HG03469 (cell line): ENCODE results near the gene FAM43A.

ENCODE experiments used
- ATAC-seq: cut with Tn5 transposase; IDR thresholded peaks from one replicate; pipeline ENCODE4 v1.9.1; 2021; ENCODE audit warnings: mild to moderate bottlenecking, moderate library complexity, moderate number of reproducible peaks; ENCODE audit not compliant: unreplicated experiment

FAM43A gene

DNA sequence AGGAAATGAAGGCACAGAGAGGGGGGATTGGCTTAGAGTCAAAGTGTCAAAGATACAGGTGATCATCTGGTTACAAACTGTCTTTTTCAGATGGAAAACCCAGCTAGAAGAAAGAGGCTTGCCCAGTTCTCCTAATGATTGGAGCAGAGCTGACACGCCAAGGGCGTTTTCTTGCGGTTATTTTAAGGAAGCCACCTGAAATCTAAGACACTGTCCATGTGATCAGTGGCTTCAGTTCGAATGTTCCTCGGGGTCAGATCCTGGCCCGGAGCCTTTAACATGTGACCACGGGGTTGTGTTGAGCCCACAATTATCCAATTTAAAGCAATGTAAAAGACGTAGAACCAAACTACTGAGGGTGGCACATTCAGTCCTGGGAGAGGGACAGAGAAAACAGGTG is 19.5 kb downstream of the FAM43A start:
- no peak for ATAC-seq

DNA sequence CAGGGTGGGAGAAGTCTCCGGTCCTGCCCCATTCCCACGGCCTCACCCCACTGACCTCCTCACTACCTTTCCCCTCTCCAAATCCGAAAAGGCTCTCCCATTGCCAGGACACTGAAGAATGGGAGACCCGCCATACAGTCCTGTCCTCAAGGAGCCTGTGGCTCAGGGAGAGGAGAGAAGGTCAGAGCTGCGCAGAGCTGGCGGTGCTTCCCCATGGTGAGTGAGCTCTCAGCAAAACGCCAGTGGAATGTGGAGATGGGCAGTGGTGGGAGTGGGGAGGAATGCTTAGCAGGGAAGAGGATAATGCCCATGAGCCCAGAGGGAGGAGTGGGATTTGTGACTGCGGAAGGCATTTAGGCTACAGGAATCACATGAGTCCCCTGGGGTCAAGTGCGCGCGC is 20.1 kb downstream of the FAM43A start:
- no peak for ATAC-seq

DNA sequence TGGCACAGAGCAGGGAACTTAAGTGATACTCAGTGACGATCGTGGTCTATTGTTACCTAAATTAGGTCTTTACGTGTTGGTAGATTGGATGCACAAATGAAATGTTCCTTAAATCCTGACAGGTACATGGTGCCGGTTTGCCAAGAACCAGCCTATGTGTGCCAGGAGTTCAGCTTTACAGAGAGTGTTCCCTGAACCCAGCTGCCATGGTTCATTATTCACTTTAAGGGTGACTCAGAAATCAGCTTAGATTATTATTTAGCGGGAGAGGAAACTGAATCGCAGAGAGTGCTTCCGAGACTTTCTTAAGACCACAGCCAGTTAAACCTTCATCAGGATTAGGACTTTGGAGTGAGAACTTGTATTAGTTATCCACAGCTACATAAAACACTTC is 21.5 kb downstream of the FAM43A start:
- no peak for ATAC-seq

DNA sequence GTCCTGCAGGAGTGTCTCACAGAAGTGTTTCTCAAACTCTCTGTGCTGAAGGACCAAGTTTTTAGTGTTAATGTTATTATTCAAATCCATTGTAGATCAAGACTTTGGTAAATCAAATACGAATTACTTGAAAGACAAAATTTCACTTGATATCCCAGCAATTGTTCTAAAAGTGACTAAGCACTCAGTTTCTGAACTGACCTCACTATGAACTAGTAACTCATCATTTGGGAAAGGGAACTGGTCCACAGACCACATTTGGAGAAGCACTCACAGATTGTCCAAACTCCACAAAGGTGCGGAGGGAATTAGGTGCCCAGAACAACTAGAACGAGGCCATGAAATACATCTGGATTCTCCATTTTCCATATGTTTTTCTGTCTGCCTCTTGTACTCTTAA is 25.6 kb downstream of the FAM43A start:
- ATAC-seq: no peak

DNA sequence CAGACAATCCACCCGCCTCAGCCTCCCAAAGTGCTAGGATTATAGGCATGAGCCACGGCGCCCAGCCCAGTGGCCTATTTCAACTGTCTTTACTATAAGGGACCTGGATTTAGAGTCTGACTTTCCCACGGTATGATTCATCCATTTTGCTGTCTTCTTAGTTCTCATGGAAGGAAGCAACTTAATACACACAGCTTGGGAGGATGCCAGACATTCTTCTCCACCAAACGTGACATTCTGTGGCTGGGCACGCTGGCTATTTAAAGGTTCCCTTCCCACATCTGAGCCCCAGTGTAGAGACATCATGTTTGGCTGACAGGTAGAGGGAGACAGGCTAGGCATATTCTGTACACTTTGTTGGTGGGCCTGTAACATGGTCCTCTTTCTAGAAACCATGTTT is 26.2 kb downstream of the FAM43A start:
- ATAC-seq: no peak

DNA sequence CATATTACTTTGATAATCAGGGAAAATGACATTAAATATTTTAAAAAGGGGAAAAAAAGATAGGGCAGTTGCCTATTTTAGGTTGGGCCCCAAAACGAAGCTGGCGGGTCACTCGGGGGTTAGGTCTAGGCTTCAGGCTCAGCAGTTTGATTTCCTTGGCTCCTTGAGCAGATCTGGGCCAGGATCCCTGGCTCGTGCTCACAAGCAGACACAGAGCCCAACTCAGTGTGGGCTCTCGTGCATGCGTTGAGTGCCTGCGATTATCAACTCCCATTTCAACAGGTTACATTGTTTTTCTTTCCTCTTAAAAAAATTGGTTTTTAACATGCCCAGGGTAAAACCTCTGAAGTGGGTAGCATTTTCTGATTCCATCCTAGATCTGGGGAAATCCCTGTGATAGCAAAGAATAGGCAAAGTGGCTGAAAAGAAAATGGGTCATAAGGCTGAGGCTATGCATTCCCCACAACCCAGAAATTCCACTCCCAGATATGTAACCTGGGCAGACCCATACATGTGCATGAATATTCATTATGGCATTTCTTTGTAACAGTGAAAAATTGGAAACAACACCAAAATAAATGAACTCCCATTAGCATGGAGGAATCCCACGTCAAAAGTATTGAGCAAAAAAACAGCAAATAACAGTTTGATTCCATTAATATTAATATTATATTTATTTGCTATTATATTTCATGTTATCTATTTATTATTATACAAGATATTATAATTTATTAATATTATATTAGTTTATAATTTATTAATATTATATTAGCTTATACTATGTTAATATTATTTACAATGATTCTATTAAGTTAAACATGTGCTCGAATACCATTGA is 27.8 kb downstream of the FAM43A start:
- ATAC-seq: no peak

DNA sequence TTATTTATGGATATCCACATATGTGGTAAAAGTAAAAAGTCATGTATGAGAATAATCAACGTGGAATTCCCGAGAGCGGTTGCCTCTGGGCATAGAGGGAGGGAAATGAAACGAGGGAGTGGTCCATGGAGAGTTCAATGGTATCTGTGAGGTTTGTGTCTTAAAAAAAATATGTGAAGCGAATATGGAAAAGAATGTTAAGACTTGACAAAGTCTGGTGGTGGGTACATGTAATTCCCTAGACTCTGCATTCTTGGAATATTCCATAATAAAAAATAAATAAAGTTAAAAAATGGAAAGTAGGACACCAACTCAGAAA is 28.4 kb downstream of the FAM43A start:
- ATAC-seq: no peak

DNA sequence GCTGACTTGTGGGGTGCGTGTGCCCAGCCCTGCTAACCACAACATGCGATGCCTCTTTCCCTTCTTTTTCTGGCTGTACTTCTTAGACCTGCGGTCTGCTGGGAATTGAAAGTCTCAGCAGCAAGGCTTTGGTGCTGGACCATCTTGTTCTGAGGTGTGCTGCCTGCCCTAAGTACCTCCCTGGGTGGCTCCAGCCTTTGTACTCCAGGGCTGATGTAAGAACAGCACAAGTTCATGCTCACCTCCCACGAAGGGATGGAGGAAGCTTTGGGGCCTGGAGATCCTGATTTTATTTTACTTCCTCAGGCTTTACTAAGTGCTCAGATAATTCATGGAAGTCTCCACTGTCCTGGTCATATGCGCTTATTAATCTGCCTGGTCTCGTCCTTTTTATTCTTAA is 28.9 kb downstream of the FAM43A start:
- no peak for ATAC-seq

DNA sequence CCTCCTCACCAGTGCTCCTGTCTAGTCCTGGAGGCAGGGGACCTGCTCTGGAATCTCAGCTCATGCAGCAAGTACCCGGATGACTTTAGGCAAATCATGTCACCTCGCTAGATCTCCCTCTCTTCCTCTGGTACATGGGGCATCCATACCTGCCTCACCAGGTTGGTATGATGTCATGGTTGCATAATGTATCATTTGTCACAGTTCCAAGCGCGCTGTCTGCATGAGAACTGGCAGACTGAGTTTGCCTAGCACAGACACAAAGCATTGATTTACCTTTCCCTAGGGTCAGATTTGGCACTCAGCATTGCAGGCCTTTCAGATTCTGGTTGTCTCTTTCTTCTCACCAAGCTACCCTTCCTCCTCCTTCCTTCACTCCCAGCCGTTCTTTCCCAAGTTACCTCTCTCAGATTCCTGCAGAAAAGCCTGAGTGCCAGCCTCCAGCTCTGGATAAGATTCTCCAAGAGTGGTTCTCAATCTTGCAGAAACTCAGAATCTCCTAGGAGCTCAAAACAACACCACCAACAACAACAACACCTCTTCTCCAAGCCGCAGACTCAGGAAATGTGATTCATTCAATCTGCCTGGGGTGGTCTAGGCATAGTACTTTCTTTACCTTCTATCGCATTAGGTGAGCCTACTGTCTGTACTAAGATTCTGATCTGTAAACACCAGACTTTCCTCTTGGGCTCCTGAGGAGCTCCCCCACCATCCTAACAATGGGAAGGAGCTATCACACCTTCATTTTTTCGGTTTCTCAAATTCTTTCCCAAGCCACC is 29.5 kb downstream of the FAM43A start:
- no peak for ATAC-seq

DNA sequence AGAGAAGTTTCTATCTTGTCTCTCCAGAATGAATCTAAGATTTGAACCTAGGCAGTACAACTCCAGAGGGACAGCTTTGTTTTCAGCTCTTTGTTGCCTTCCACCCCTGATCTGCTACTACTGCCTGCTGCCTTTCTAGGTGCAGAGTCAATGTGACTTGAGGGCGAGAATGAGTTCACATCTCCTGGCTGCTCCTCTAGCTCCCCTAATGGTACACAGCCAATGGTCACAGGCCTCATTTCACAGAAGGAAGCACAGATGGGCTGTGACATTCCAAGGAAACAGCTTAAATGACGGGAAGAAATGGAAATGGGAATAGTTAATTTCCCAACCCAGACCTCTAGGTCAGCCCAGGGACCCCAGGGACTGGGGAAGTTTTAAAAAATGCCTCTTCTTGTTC is 32.4 kb downstream of the FAM43A start:
- no peak for ATAC-seq

DNA sequence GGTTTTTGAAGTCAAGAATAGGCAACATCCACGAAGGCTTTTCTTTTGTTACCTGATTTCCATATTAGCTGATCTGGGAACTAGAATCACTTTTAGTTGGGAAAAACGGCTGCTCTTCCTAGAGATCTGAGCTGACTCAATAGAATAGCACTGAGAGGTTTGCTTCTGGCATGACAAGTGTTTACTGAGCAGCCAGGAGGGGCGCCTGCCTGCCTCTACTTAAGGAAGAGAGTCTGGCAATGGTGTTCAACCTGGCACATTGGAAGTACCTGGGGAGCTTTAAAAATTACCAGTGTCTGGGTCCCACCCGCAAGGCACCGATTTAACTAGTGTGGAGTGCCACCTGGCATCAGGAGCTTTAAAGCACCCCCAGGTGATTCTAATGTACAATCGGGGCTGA is 34.4 kb downstream of the FAM43A start:
- ATAC-seq: no peak

DNA sequence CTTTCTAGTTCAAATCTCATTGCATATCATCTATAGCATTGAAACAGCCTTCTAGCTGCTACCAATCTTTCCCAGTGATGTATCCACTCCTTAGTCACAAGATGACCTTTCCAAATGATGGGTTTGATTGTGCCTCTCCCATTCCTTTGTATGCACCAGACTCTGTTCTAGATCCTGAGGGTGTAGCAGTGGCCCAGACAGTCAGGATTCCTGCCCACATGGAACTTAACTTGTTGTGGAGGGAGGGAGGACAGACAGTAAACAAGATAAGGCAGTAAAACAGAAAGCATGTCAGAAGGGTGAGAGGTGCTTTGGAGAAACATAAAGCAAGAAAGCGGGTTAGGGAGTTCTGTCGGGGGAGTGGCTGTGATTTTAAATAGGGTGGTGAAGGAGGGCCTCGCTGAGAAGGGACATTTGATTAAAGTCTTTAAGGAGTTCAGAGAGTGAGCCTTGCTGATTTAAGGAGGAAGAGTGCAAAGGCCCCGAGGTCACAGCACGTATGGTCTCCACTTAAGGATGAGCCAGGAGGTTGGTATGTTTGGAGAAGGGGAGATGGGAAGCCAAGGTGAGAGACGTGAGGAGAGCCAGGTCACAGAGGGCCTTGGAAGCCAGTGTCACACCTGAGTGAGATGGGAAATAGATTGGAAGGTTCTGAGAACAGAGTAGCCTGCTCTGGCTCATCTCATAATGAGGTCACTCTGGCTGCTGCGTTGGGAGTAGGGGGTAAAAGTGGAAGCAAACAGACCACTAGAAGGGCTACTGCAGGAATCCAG is 38.3 kb downstream of the FAM43A start:
- no peak for ATAC-seq

DNA sequence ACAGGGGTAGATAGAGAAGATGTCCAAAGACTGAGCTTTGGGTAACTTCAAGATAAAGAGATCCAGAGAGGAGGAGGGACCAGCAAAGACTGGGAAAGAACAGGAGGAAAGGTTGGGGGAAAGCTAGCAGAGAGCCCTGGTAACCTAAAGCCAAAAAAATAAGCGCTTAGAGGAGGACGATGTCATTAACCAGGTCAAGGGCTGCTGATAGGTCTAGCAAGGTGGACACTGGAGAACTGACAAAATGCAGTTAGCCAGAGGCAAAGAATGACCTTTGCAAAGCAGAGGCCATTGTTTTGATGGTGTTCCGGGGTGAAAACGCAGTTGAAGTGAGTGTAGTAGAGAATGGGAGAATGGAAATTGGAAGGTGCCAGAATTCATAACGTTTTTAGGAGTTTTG is 39.7 kb downstream of the FAM43A start:
- no peak for ATAC-seq

DNA sequence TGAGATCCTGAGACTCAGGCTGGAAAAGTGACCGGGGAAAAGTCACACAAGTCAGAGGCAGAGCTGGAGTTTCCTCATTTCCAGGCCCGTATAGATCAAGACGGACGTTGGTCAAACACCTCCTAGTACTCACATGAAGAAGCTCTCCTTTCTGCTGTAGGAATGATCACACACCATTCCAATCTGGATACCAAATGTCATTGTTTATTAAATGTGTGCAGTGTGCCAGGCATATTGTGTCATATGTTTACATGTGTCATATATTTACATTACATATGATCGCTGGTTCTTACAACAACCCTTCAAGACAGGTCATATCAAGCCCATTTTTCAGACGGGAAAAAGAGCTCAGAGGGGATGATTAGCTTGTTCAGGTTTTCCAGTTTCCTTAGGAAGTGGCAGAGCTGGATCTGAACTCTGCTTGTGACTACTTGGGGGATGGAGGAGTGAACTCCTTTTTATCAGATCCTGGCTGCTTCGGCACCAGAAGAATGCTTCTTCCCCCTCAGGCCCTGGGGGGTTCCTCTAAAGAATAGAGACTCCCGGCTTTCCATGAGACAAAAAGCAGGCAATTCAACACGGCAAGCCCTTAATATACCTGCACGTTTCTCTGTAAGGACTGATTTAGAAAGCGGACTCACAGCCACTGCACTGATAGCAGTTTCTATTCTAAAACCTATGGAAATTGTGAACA is 41.9 kb downstream of the FAM43A start:
- no peak for ATAC-seq

DNA sequence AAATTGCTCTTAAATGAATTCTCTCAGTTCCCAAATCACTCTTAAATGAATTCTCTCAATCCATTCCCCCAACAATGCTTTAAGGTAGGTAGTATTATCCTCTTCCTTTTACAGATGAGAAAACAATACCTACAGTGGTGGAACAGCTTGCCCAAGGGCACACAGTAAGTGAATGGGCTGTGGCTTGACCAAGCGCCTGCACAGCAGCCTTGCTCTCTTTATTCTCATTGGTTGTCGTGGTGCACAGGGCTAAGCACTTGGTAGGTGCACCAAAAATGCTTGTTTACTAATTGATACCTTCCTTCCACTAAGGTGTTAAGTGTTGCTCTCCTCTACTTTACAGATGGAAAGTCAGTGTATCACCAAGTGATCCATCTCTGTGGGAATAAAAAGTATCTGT is 43.3 kb downstream of the FAM43A start:
- ATAC-seq: no peak

DNA sequence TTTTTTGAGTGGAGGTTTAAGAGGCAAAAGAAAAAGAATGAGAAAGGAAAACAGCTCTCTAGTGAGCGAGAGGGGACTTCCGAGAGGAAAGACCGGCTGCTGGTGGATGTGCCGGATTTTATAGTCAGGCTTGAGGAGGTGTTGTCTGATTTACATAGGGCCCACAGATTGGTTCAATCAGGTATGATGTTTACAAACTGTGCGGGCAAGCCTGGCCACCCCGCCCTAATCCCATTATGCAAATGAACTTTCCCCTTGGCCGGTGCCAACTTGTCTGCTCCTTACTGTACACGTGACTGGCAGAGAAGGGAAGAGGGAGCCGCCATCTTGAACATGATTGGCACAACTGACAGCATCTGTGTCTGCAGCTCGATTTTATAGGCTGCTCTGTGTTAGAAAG is 44.7 kb downstream of the FAM43A start:
- no peak for ATAC-seq

DNA sequence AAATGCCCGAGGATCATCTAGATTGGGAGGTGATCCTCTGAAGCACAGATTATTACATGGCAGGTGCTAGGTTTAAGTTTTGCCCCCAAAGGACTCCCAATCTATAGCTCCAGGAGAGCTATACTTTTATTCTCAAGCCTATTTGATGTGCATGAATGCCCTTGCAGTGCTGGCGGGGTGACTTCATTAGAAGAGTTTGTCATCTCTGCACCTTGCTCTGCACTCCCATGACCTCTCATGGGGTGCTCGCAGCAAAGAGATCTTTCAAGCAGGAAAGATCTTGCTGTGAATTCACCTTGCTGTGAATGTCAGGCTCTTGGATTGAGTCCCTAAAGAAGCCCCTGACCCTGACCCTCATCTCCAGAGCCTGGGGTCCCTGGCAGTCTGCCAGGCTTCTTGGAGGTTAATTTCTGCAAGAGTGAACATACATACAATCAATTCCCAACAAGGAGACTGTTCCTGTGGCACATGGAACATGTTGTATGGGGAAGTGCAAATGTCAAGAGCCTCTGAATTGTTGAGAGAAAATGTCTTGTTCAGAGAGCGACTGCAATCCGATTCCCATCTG is 45.9 kb downstream of the FAM43A start:
- no peak for ATAC-seq

DNA sequence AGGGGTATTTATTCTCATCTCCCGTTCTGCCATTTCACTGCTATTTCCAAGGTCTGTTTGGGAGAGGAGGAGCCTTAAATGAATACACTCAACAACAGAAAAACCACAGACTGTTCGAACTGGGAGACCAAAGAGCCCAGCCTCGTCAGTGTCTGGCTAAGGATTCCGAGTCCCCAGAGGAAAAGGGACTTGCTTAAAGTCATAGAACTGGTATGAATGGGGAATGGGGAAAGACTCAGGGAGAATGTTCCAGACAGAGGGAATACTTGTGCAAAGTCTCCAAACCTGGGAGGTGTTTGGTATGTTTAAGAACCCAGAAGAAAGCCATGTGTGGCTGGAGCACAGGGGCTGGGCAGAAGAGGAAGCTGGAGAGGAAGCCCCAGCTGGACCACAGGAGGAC is 46.9 kb downstream of the FAM43A start:
- ATAC-seq: no peak

DNA sequence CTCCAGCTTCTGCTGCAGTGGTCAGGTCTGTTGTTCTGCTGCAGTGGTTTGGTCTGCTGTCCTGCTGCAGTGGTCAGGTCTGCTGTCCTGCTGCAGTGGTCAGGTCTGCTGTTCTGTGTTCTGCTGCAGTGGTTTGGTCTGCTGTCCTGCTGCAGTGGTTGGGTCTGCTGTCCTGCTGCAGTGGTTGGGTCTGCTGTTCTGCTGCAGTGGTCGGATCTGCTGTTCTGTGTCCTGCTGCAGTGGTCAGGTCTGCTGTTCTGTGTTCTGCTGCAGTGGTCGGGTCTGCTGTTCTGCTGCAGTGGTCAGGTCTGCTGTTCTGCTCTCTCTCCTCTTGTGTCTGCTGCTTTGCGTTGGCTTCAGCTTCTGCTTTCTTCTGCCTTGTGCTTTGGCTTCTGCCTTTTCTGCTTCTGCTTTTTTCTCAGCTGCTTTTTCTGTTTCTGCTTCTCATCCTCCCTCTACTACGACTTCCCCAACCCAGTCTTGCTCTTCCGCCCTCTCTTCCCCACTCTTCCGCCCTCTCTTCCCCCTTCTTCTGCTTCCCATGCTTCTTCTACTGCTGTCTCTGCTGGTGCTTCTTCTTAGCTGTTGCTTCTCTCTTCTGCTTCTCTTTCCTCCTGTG is 50.7 kb downstream of the FAM43A start:
- no peak for ATAC-seq

DNA sequence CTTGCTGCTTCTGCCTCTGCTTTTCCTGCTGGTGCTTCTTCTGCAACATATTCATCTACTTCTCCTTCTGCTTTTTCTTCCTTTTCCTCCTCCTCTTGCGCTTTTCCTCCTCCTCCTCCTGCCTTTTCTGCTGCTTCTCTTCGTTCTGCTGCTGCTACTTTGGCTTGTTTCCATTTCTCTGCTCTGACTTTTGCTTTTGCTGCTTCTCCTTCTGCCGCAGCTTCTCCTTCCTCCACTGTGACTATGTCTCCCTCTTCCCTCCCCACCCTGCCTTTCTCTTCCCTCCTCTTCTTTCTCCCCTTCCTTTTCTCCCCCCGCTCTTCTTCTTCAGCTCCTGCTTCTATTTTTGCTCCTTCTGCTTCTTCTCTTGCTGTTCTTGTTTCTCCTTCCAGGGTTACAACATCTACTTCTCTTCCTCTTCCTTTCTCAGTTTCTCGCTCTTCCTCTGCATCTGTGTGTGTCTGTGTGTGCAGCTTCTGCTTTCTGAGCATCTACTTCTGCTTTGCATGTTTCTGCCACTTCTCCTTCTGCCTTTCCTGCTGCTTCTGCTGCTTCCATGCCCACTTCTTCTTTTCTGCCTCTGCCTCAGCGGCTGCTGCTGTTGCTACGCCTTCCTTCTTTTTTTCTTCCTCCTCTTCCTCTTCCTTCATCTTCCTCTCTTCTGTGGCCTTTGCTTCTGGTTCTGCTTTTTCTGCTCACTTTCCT is 51.4 kb downstream of the FAM43A start:
- ATAC-seq: no peak
